ENCODE results near the gene BICC1.

BICC1 gene

DNA sequence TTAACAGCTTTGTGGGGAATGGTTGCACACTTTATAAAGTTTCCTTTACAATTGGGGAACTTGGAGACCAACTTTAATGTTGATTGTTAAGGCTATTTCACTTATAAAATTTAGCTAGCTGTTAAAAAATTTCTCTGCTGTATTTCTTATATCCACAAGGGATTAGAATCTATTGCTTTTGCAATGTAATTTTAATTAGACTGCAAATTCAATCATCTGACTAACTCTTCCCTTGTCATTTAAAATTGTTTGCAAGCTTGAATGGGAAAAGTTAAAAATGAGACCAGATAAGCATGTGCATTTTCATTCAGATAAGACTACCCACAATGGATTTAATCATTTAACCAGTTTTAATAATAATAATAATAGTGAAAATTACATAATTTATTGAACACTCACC is 213.2 kb downstream of the BICC1 start:
- H3K4me3 ChIP-seq (replicated peaks in 1 of 2; ENCODE audit: low read depth in 2 of 2, low read length in 2 of 2), result no peak overlapping the region
- no peak for DNase-seq (ENCODE audit: low read depth in 2 of 2)
- TF ChIP-seq, protein P1, sequence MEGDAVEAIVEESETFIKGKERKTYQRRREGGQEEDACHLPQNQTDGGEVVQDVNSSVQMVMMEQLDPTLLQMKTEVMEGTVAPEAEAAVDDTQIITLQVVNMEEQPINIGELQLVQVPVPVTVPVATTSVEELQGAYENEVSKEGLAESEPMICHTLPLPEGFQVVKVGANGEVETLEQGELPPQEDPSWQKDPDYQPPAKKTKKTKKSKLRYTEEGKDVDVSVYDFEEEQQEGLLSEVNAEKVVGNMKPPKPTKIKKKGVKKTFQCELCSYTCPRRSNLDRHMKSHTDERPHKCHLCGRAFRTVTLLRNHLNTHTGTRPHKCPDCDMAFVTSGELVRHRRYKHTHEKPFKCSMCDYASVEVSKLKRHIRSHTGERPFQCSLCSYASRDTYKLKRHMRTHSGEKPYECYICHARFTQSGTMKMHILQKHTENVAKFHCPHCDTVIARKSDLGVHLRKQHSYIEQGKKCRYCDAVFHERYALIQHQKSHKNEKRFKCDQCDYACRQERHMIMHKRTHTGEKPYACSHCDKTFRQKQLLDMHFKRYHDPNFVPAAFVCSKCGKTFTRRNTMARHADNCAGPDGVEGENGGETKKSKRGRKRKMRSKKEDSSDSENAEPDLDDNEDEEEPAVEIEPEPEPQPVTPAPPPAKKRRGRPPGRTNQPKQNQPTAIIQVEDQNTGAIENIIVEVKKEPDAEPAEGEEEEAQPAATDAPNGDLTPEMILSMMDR (IDR thresholded peaks at IDR 0.05; ENCODE audit: low read depth, low read length), result no peak

DNA sequence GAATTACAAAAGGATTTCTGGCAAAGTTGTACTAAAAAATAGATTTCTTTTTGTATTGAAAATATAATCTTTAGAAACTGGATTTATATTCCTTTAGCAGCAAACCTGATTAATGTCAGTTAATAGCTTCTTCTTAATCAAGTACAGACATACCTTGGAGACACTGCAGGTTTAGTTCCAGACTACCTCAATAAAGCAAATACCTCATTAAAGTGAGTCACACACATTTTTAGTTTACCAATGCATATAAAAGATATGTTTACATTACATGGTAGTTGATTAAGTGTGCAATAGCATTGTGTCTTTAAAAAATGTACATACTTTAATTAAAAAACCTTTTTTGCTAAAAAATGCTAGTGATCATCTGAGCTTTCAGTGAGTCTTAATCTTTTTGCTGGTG is 215.0 kb downstream of the BICC1 start:
- TF ChIP-seq, protein P1 (IDR thresholded peaks at IDR 0.05; ENCODE audit: low read depth, low read length), result no peak
- DNase-seq (ENCODE audit: low read depth in 2 of 2), result no peak
- no peak overlapping the region for H3K4me3 ChIP-seq (replicated peaks in 1 of 2; ENCODE audit: low read depth in 2 of 2, low read length in 2 of 2)

- TF ChIP-seq, protein P1 (IDR thresholded peaks at IDR 0.05; ENCODE audit: low read depth, low read length), result no peak
- no peak for DNase-seq (ENCODE audit: low read depth in 2 of 2)
- no peak overlapping the region for H3K4me3 ChIP-seq (replicated peaks in 1 of 2; ENCODE audit: low read depth in 2 of 2, low read length in 2 of 2)
Measured at GRCh38 chr10:58731276-58731675, 218.6 kb downstream of the BICC1 start.

DNA sequence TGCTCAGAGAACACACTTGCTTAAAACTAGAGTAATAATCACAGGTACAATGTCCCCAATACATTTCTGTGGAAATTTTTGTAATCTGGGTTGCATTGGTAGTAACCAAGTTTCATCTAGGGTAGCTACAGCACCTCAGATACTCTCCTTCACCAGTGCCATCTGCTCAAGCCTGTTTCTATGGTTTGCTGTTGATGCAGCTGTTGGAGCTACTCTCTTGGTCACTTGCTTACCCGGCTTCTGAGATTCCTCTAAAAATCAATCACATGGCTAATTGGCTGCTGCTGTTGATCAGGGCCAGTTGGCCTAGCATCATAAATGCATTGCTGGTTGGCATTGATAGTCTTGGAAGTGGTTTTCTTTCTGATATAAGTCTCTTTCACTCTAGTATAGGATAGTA is 220.8 kb downstream of the BICC1 start:
- no peak for DNase-seq (ENCODE audit: low read depth in 2 of 2)
- TF ChIP-seq, protein P1 (IDR thresholded peaks at IDR 0.05; ENCODE audit: low read depth, low read length), result no peak
- no peak overlapping the region for H3K4me3 ChIP-seq (replicated peaks in 1 of 2; ENCODE audit: low read depth in 2 of 2, low read length in 2 of 2)

- DNase-seq (ENCODE audit: low read depth in 2 of 2), result peak in 1 of 2 donors; percentile 24
- TF ChIP-seq, protein P1 (IDR thresholded peaks at IDR 0.05; ENCODE audit: low read depth, low read length), result no peak
Measured at GRCh38 chr10:58734116-58734515, 221.4 kb downstream of the BICC1 start.

GRCh38 chr10:58734664-58735063 is 222.0 kb downstream of the BICC1 start:
- DNase-seq (ENCODE audit: low read depth in 2 of 2), result peak in 1 of 2 donors; percentile 22
- TF ChIP-seq, protein P1 (IDR thresholded peaks at IDR 0.05; ENCODE audit: low read depth, low read length), result no peak
- H3K4me3 ChIP-seq (replicated peaks in 1 of 2; ENCODE audit: low read depth in 2 of 2, low read length in 2 of 2), result no peak overlapping the region

More at GRCh38 chr10:58734116-58734515, 221.4 kb downstream of the BICC1 start:
- no peak overlapping the region for H3K4me3 ChIP-seq (replicated peaks in 1 of 2; ENCODE audit: low read depth in 2 of 2, low read length in 2 of 2)

- no peak for DNase-seq (ENCODE audit: low read depth in 2 of 2)
- TF ChIP-seq, protein P1 (IDR thresholded peaks at IDR 0.05; ENCODE audit: low read depth, low read length), result no peak
- H3K4me3 ChIP-seq (replicated peaks in 1 of 2; ENCODE audit: low read depth in 2 of 2, low read length in 2 of 2), result no peak overlapping the region
Measured at GRCh38 chr10:58735087-58735486, 222.4 kb downstream of the BICC1 start.

All from cardiac fibroblast (primary cell).